Smooth muscle cell of the brain vasculature (primary cell): ENCODE data around the gene DUSP28.

ENCODE experiments used
- DNase-seq: peaks from one replicate; pipeline ENCODE4 v3.0.0-alpha.2; 2012; ENCODE audit warnings: low read depth, low spot score

The DUSP28 gene

DNA sequence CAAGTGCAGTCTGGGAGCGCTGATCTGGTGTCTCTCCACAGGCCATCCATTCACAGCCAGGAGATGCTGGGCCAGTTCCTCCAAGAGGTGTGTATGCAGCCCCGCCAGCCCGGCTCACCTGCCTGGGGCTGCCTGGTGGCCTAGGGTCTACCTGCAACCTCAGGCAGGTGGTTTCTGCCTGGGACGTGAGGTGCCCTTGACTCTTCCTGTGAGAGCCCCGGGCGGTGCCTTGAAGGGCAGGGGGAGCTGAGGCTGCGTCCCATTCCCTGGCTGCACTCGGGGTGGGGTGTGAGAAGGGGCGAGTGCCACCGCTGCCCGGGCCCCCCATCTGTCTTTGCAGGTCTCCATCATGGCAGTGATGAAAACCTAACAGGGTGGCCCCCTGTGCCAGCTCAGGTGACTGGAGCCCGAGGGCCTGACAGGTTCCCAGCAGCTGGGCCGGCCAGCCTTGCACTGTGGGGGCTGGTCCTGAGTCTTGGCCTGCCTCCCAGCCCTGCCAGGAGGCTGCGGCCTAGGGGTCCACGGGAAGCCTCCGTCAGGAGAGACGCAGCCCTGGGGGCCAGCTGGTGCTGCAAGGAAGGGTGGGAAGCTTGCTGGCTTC lies 38.3 kb downstream of the DUSP28 start:
- no peak for DNase-seq

DNA sequence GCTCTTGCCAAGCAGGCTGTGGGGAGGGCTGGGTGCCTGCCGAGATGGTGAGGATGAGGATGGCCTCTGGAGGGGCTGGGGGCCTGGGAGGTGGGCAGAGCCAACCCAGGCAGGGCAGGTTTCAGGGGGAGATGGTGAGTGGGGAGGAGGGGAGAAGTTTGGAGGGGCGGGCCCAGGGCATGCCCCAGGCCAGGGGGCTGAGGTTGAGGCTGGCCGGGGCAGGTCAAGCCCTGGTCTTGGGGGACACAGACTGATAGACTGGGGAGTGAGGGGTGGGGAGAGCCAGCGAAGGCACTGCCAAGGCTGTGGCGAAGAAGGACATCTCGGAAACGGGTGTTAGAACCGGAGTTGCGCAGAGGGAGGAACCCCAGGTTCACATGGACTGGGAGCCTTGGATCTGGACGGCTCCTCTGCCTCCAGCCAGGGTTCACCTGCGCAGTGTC lies 39.0 kb downstream of the DUSP28 start:
- no peak for DNase-seq

DNA sequence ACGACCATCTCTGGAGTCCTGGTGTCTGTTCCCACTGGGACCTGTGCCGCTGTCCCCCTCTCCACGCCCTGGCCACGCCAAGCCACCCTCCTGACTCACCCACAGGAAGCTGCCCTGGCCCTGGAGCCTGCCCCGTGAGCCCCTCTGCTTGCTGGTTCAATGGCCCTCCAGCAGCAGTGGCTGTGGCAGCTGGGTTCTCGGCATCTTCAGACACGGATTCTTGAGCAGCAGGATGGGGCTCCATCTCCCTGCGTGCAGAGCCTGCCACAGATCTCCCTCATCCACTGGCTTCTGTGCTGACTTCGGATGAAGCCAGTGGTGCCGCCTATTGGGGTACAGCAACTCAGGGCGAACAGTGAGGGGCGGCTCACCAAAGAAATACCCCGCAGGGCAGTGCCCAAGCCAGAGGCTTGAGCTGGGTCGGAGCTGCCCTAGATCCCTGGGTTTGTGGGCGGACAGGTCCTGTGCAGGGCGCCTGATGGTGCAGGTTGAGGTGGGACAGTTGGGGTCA lies 40.3 kb downstream of the DUSP28 start:
- DNase-seq = no peak

DNA sequence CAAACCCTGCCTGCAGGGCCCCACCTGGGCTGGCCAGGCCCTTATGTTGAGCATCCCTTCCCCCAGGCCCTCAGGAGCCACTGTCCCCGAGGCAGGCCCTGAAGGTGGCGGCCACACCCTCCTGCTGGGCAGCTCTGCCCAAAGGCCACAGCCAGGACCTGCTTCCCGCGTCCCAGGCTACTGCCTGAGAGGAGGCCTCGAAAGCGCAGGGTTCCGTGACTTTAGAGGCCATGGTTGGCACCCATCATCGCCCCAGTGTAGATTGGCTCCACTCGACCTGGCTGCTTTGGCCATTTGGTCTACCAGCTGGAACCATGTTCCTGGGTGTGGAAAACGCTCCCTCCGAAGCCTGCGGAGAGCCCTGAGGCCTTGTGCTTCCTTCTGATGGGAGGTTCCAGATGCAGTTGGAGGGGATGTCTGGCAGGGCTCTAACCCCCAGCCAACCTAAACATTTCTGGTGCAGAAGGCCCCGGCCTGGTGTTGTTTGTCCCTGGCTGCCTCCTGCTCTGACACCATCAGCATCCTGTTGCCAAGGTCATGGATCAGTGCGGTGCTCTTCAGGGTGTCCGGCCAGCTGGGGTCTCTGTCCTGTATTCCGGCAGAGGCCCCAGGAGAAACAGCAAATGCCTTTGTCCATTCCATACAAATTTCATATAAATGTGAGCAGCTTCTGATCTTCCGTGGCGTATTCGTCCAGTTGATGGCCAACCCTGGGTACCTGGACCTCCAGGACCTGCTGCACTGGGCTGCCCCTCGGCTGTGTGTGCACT lies 41.1 kb downstream of the DUSP28 start:
- no peak for DNase-seq

DNA sequence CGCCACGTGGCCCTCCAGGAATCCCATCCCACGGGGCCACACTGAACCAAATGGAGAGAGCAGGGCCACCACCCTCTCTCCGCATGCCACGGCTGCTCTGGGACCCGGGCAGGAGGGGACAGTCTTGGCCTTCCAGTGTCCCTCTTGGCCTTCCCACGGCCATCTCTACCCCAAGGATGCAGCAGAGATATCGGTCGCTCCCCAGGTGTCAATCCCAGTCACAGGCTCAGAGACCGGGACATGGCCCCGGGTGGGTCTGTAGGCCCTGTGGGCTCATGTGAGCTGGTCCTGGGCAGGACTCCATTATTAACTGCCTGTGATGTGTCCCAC lies 41.6 kb downstream of the DUSP28 start:
- DNase-seq = no peak

DNA sequence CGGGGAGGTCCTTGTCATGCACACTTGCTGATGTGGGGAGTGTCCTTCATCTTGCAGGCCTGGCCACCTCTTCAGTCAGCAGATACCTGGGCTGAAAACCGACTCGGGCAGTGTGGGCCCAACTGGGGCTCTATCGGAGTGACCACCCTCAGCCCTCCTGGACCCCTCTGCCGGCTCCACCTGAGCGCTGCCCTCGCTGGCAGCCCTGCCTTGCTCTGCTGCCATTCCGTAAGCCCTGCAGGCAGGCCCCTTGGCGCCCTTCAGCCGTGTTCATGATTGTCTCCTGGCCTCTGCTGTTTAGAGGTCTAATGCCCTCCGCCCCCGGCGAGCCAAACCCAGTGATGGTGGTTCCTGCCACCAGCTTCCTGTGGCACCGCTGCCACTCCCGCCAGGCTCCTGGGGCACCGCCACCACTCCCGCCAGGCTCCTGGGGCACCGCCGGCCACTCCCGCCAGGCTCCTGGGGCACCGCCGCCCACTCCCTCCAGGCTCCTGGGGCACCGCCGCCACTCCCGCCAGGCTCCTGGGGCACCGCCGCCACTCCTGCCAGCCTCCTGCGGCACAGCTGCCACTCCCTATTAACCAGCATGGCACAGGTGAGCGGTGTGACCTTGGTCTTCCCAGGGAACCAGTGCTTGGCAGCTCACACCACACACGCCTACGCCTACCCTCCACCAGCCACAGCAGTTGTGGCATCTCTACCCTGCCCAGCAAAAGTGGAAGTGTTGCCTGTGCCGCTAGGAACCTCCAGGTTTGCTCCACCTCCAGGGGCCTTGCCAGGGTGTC lies 42.3 kb downstream of the DUSP28 start:
- no peak for DNase-seq

DNA sequence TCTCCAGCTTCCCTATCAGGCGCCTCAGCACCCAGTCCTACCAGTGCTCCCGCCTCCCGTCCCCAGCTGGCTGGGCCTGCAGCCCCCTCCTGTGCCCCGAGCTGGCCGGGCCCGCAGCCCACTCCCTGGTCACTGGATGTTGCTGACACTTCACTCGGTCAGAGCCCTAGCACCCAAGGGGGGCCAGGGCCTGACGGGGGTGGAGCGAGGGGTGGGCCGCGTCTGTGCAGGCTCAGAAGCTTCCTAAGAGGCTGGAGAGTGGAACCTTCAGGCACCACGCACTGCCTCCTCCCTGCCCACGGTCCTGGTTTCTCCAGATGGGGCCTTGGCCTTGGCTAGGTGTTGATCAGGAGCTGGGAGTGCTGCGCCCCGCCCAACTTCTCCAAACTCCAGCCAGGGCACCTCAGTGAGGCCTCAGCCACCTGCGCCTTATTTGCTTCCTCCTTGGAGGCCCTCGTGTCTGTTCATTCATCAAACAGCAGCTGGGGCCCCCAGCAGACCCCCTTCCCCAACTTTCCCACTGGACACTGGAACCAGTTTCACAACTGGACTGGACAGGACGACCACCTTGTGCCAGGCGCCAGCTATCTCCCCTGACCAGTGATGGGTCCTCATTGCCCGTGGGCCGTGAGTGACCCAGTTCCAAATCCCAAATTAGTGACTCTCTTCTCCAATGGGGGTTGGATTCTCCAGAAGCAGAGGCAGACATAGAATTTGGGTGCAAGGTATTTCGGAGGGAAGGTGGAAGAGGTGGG lies 43.1 kb downstream of the DUSP28 start:
- DNase-seq = no peak

DNA sequence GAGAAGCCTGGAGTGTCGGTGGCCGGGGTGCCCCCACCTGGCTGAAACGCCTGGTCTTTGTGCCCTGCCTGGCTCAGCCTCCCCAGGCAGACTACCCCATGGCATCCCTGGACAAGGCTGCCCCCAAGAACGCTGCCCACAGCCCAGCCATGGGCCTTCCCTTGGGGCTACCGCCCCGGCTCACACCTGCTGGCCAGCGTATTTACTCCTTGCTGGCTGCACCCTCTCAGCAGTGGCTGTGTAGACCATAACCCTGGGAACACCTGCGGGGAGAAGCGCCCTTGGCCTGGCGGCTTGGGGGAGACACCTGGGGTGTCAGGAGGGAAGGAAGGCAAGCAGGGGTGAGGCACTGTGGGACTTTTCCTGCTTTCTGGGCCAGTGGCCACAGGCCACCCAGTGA lies 43.7 kb downstream of the DUSP28 start:
- no peak for DNase-seq

DNA sequence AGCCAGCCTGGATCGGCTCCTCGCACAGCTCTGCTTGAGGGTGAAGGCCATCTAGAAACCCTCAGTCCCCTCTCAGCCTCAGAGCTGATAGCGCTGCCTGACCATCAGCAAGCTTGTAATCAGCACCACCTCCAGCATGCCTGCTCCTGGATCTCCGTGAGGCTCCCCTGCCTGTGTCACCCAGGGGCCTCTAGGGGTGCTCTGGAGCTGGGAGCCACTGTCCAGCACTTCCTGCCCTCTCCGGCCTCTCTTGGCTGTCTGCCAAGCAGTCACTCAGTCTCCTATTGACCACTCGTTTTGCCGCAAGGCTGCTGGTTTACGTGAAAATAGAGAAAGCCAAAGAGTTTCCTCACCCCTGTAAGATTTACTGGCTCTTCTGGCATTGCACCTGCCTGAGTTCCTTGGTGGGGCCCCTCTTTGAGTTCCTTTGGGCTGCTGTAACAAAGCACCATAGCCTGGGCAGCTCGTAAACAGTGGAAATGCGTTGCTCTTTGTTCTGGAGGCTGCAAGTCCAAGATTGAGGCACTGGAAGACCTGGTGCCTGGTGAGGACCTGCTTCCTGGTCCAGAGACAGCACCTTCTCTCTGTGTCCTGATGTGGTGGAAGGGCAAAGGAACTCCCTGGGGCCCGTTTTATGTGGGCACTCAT lies 44.3 kb downstream of the DUSP28 start:
- DNase-seq = no peak

DNA sequence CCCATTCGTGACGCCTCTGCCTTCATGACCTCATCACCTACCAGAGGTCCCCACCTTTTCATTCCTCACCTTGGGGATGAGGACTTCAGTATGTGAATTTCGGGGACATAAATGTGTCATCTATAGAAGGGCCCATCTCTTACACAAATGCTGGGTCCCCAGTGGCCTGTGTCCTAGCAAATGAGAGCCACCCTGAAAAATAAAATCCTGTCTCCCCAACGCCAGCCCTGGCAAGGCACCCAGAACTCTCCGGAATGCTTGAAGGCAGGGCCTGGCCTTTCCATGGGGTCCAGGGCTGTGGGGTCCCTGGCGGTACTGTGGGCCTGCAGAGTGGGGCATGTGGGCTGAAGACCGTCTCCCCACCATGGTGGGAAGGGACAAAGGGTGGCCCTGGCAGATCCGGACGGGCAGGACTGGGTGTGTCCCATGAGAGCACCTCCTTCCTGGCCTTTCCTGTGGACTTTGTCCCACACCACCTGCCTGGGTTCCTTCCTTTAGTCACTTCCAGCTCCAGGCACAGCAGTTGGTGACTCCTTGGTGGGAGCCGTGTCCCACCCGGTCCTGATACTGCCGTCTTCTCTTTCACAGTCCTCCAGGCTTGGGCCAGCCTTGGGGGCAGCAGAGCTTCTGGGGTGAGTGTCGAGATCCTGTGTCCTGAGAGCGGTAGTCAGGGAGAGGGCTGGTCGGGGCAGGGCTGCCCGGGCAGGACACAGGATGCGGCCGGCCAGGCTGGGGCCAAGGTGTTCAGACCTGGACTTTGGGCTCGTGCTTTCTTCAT lies 45.0 kb downstream of the DUSP28 start:
- DNase-seq = no peak

DNA sequence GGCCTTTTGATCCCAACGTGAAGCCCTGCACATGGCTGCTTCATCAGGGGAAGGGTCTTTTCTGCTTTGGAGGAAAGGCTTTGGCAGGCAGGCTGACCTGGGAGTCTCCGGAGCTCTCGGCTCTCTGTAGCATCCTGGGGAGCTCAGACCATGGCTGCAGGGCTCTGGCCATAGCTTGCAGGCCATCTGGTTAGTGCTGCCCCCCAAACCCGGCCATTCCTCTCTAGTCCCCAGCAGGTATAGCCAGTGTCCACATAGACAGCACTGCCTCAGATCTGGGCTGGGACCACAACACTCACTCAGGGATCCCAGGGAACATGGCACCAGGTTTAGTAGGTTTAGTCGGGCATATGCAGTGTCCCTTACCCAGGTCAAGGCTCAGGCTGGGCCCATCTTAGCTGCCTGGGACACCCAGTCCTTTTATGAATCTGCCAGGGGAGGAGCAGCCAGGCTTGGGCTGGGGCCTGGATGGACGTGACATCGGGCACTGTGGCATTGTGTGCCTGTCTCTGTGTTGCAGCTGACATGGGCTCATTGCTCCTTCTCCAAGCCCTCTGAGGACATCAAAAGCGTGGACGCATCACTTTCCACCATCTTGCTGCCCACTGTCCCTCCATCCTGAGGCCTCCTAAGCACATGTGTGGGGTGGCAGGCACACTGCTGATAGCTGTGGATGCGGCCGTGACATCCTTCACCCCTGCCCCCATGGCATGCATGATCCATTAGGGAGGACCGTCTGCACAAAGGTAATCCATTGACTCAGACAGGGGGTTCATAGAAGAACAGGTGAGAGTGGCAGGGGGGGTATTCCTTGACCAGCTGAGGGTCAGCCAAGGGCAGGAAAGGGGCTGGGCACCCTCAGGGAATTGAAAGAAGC lies 45.9 kb downstream of the DUSP28 start:
- DNase-seq = no peak

DNA sequence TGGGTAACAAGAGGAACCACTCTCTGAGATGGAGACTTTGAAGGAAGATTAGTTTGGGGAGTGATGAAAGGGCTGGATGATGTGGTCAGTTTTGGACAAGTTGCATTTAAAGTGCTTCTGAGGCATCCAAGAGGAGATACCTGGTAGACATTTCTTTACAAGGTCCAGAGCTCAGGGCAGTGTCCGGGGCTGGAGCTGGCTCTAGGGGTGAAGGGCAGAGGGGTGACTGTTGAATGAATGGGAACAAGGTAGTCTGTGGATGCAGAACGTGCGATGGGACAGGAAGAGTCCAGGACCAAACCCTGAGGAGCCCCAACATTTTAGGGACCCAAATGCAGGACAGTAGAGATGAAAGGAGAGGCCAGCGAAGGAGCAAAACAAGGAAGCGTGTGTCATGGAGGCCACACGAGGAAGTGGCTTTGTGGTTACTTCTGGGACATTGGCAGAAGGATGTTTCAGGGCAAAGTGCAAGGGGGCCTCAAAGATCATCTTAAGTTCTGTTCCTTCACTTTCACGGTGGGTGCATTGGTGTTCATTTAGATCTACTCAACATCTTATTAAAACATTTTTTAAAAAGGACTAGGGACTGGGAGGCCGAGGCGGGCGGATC lies 51.5 kb downstream of the DUSP28 start:
- DNase-seq = no peak
